GM10266 (cell line): ENCODE measurements around the gene GPNMB.

Experiments used
- DNase-seq: peaks from one replicate; pipeline ENCODE4 v3.0.0; 2012; ENCODE audit errors: extremely low spot score
- CTCF ChIP-seq: IDR thresholded peaks from 2 replicates; pipeline ENCODE4 v1.5.1; 2012; ENCODE audit warnings: mild to moderate bottlenecking, low read depth; ENCODE audit not compliant: control insufficient read depth, insufficient read depth; ENCODE audit errors: missing control alignments

Gene GPNMB

DNA sequence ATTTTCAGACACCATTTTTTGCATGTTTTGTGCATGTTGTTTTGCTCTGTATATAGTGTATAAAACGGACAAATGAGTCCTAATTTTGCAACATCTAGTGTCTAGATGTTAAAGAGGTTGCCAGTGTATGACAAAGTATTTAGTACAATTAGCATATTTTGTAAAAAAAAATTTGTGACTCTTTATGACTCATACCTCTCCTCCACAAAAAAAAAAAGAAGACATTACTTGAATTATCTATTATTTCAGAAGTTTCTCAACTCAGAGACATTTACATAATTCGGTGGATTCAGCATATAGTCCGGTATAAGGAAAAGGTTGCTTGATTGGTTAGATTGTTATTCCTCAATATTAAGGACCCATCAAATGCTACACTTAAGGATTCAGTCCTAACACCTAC is 38.7 kb upstream of the GPNMB start:
- no peak for TF ChIP-seq CTCF
- no peak for DNase-seq

GRCh38 chr7:23208316-23208715 is 38.3 kb upstream of the GPNMB start:
- TF ChIP-seq CTCF, result no peak
- DNase-seq, result no peak

DNA sequence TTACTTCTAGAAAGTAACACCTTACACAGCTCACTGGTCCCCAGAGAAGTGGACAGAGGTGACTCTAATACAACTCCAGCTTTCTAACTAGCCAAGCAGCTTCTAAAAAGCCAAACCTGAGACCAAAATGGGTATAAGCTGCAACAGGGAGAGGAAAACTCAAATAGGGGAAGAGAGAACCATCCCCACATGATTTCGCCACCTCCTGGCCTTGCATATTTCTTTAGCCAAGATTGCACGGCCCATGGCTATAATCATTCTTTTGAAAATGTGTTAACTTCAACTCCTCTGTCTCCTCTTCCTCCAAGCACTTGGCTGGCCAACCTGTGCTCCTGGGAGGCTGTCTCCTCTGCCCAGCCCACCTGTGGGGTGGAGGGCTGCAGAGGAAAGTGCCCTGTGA is 36.1 kb upstream of the GPNMB start:
- no peak for DNase-seq
- no peak for TF ChIP-seq CTCF

GRCh38 chr7:23211589-23211988 is 35.0 kb upstream of the GPNMB start:
- DNase-seq, result no peak
- no peak for TF ChIP-seq CTCF

DNA sequence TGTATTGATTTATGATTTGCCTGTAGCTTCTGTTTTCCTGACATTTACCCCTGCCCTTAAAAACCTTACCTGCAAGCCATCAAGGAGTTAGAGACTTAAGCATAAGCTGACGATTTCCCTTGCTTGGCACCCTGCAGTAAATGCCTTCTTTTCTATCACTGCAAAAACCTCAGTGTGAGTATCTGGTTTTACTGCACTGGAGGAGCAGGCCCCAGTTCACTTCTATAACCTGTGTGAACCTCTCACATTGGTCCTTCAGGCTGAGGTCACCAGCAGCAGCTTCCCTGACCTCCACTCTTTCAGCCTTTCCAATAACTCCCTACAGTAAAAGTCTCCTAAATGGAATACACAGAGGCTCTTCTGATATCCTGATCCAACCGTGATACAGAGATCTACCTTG is 34.2 kb upstream of the GPNMB start:
- no peak for TF ChIP-seq CTCF
- no peak for DNase-seq

GRCh38 chr7:23212841-23213240 is 33.7 kb upstream of the GPNMB start:
- no peak for TF ChIP-seq CTCF
- DNase-seq, result no peak

DNA sequence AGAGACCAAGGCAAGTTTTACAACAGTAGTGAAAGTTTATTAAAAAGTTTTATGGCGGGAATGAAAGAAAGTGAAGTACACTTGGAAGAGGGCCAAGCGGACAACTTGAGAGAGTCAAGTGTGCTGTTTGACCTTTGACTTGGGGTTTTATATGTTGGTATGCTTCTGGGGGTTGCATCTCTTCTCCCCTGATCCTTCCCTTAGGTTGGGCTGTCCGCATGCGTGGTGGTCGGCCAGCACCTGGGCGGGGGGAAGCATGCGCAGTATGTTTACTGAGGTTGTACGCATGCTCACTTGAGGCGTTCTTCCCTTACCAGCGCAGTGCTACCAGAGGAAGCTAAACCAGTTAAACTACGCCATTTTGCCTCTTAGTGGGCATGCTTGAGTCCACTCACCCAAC is 32.8 kb upstream of the GPNMB start:
- no peak for TF ChIP-seq CTCF
- no peak for DNase-seq

GRCh38 chr7:23214423-23214822 is 32.2 kb upstream of the GPNMB start:
- TF ChIP-seq CTCF, result no peak
- no peak for DNase-seq
